GM18870 (cell line): ENCODE data around the gene ISLR.

Source experiments
- ATAC-seq: cut with Tn5 transposase; IDR thresholded peaks from one replicate; pipeline ENCODE4 v1.9.1; 2021; ENCODE audit warnings: moderate library complexity; ENCODE audit not compliant: unreplicated experiment

The ISLR gene, protein sequence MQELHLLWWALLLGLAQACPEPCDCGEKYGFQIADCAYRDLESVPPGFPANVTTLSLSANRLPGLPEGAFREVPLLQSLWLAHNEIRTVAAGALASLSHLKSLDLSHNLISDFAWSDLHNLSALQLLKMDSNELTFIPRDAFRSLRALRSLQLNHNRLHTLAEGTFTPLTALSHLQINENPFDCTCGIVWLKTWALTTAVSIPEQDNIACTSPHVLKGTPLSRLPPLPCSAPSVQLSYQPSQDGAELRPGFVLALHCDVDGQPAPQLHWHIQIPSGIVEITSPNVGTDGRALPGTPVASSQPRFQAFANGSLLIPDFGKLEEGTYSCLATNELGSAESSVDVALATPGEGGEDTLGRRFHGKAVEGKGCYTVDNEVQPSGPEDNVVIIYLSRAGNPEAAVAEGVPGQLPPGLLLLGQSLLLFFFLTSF

DNA sequence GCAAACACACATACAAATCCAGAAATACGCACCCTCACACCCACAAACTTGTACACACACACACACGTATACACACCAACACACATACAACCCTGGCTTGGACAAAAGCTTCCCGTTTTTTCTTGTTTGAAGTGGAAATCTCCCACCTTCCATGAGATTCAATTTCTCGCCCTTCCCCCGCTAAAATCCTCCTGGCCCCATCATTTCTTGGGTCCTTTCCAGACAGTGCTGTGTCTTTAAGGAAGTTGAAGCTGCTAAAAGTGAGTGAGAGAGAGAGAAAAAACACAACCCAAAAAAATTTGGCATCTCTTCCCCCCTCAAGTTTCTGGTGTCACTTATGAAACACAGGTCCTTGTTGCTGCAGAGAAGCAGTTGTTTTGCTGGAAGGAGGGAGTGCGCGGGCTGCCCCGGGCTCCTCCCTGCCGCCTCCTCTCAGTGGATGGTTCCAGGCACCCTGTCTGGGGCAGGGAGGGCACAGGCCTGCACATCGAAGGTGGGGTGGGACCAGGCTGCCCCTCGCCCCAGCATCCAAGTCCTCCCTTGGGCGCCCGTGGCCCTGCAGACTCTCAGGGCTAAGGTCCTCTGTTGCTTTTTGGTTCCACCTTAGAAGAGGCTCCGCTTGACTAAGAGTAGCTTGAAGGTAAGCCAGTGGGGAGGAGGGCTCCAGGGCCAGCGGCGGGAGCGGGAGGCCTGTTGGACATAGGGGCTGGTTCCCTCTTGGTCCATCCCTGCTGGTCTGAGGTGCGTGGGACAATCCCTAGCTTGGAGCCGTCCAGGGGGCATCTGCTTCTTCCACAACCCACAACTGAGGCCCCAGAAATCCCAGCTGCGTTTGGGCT, at the start of gene ISLR:
TSS of gene ISLR (plus strand) at position 331 of the 839 bp plus-strand sequence. CDS start 1,149 bp downstream, outside the sequence.
- no peak for ATAC-seq

DNA sequence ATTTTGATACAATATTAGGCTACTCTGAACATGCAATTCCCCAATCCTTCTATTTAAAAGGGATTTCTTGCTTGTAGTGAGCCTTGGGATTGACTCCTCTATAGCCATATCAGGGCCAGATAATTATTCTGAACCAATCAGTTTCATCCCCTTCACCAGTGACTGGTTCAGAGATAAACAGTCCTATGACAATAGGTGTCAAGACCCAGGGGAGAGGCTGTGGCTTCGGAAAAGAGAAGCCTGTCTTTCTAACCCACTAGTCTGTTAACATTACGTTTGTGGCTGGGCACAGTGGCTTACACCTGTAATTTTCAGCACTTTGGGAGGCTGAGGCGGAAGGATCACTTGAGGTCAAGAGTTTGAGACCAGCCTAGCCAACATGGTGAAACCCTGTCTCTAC, 49.3 kb upstream of the ISLR start:
- no peak for ATAC-seq

DNA sequence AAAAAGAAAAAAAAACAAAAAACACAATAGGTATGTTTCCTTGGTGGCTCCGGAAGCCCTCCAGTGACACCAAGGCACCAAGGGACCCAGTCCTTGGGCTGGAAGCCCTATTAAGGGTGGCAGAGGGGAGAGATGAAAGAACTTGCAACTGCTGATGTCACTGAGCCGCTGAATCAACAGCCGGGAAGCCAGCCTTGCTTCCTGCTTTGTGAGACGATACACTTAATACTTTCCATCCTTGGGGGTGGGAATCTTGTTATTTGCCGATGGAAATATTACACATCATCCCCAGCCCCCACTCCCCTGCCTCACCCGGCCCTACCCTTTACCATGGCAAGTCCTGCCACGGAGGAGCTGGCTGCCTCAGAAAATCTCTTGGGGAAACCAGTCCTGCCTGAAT, 48.8 kb upstream of the ISLR start:
- no peak for ATAC-seq

DNA sequence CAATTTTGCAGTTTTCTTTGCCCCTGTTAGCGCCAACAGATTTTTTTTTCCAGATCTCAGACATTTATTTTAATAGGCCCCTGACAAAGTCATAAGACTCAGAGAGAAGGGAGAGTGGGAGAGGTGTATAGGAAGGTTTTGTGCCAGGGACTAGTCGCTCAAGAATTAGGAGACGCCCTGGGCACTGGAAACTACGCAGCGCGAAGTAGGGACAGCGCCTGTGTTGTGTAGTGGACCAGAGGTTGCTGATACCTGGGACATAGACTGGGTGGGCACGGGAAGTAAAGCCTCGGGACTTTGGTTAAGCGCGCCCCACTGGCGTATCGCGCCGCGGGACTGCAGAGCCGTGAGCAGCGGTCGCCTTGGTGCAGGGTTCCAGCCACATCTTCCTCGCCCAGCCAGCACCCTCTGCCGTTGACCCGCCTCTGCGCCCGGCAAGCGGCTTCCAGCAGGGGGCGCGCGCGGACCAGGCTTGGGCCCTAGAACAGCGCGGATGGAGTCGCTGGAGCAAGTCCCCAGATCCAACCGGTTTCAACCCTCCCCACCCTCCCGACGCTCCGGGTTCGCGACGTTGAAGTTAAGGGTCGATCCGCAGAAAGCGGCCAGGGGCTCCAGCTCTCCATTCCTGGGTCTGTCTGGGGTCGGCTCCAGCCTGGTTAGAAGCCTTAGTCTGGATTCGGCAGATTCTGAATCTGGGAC, 46.1 kb upstream of the ISLR start:
- no peak for ATAC-seq

DNA sequence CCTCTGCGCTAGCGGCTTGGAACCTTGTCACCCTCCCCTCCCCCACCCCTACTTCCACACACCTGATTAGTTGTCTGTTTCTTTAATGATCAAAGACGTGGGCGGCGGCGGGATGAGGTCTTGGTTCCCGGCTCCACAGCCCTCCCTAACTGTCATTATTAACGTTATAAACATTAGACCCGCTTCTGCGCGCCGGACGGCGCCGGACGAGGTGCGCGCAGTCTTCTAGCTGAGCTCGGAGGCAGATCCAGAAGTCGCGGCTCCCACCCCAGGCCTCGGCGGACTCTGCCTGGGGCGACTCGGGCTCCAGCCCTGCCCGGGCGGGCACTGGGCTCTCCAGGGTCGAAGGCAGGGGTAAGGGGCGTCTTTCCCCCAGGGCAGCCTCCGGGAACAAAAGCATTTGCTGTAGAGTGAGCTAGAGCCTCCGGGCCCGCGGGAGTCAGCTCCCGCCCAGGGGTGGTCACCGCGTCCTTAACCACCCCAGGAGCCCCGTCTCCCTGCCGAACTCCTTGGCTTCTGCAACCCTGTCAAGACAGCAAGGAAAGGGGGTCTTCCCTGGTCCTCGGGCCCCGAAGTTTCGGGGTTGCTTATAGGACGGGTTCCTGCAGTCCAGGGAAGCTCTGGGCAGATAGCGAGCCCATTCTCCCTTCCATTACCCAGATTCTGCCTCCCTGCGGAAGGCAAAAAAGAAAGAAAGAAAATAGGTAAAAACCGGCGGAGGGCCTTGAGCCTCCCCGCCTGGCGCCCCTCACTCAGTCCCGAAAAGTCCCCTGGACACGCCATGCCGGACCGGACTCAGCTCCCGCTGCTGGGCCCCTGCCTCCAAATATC, 45.3 kb upstream of the ISLR start:
- no peak for ATAC-seq

DNA sequence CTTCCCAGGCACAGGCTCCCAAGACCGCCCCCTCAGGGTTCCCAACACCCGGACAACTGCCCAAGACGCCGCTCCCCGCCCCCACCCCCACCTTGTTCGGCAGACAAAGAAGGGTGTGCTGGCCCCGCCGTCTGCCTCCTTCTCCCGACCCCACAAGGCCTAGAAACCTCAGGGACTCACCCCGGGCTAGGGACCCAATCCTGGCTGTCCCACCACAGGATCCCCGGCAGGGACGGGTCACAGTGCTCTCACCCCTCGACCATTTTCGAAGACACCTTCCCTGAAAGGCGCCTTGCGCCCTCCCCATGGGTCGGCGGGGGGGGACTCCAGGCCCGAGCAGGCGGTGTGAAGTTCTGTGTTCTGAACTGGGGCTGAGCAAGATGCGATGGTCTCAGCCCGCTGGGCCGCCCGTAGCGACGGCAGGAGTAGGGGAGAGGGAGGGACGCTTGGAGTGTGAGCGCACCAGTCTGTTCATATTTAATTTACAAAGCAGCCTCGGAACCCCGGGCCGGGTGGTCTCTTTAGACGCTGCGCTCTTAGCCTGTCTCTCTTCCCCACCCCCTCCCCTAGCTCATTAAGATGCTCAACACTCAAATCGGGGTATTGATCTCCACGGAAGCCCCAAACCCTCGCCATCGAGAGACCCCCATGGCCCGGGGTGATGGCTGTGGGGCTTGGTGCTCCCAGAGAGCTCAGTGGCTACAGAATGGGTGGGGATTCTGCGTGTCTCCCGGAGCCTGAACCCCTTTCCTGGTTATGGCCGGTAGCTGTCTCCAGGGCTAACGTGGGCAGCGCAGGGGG, 44.5 kb upstream of the ISLR start:
- ATAC-seq, result no peak

DNA sequence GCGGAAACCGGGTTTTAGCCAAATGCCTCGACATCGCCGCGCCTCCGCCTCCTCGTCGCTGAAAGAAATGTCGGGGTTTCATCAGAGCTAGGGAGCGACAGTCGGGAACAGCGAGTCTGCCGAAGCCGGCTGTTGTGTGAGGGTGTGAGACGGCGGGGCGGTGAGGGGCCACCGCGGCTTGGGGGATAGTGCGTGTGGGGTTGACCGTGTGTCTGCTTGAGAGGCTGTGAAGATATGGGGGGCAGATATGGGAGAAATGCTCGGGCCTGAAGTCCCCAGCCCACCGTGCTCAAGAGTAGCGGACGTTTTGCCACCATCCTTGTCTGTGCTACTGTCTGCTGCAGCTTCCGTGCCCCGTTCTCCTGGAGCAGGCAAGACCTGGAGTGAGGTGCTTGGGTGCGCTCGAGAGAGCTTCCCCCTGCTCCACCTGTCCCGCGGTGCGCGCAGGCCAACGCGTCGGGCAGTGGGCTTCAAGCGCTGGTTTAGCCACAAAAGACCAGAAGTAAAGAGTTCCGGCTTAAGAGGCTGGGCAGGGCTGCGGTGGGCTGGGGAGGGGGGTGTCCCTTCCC, 43.8 kb upstream of the ISLR start:
- no peak for ATAC-seq

DNA sequence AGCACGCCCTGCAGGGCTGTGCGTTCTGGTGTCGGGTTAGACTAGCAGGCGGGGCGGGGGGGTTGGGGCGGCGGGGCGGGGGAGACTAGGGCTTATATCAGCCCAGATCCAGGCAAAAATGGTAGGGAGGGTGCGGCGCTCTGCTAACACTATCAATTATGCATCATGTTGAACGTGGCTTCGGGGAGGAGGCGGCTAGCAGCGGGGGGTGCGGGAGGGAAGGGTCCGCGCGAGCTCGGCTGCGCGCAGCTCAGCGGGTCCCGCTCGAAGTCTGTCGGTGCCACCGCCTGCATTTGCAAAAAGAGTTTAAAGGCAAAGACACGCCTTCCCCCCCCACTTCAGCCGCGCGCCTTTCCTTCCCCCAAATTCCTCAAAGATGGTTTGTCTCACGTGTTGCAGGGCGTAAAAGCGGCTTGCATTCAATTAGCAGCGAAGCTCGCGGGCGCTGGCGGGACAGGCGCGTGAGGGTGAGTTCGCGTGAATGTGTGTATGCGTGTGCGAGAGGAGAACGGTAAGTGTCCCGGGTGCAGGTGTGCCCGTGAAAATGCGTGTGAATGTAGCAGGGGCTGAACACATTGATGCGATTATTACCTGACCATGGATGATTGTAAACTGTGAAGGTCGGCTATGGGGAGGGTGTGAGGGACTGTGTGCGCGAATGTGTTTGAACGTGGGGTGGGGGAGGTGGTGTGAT, 43.2 kb upstream of the ISLR start, which contains the start of gene ISLR2:
TSS of gene ISLR2 (plus strand) at position 432 of the 694 bp plus-strand sequence. CDS start 2,169 bp downstream, outside the sequence.
- no peak for ATAC-seq

DNA sequence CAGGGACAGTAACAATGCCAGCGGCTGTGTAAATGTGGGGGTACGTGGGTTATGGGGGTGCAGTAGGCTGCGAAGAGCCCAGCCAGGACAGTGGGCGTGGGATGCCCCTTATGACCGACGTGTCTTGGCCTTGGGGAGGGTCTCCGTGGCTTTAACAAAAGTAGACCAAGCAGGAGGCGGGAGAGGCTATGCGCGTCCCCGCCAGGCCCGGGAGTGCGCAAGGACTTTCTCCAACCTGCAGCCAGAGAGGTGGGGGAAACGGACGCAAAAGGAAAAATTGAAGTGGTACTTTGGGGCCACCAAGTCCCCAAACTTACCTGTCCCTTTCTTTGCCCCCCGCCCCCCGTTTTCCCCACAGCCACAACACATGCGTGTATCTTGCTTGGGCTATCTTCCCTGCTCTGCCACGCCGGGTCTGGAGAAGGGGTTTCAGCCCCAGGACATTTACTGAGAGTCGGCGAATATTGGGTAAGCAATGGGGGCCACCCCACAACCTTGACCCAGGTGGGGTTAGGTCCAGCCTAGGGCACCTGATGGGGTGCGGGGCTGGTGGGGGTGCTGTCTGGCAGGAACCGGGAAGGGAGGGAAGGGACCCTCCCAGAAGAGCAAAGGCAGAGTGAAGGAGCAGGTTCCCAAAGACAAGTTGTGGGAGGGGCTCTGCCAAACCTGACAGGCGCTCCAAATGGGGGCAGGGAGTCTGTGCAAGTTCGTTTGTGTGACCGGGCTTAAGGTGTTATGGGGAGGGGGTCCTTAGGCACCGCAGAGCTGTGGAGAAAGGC, 42.5 kb upstream of the ISLR start:
- no peak for ATAC-seq

DNA sequence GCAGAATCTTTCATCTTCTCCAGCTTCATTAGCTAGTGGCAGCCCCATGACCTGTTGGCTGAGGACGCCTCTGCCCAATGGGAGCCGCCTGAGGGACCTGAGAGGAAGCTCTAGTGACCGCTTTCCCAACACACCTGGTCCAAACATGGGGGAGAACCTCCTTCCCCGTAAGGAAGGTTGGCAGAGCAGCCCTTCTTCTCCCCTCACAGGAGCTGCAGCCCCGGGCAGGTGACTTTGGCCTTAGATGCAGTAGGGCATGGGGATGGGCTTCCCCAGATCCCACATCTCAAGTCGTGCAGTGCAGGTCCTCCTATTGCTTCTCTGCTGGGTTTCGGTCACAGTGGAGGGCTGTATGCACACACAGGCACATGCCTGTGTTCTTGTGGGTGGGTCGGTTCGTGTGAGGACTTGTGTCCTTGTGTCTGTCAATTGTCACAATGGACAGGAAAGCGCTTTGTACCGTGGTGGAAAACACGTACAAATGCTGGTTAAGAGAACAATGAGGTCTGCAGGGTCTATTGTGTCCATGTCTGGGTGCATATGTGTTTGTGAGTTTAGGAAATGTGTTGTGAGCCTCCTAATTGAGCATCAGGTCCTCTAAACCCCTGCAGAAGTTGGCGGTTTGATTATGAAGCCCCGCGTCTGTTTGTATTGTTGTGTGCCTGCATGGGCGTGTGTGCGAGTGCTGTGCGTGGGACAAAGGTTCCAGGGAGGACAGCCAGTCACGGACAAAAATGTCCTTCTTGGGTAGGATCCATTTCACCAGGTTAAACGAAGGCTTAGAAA, 41.7 kb upstream of the ISLR start:
- no peak for ATAC-seq

DNA sequence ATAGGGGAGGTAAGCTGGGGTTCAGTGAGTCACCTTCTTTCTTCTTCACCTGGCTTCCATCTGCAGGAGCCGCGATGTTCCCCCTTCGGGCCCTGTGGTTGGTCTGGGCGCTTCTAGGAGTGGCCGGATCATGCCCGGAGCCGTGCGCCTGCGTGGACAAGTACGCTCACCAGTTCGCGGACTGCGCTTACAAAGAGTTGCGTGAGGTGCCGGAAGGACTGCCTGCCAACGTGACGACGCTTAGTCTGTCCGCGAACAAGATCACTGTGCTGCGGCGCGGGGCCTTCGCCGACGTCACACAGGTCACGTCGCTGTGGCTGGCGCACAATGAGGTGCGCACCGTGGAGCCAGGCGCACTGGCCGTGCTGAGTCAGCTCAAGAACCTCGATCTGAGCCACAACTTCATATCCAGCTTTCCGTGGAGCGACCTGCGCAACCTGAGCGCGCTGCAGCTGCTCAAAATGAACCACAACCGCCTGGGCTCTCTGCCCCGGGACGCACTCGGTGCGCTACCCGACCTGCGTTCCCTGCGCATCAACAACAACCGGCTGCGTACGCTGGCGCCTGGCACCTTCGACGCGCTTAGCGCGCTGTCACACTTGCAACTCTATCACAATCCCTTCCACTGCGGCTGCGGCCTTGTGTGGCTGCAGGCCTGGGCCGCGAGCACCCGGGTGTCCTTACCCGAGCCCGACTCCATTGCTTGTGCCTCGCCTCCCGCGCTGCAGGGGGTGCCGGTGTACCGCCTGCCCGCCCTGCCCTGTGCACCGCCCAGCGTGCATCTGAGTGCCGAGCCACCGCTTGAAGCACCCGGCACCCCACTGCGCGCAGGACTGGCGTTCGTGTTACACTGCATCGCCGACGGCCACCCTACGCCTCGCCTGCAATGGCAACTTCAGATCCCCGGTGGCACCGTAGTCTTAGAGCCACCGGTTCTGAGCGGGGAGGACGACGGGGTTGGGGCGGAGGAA, 40.5 kb upstream of the ISLR start:
- no peak for ATAC-seq

DNA sequence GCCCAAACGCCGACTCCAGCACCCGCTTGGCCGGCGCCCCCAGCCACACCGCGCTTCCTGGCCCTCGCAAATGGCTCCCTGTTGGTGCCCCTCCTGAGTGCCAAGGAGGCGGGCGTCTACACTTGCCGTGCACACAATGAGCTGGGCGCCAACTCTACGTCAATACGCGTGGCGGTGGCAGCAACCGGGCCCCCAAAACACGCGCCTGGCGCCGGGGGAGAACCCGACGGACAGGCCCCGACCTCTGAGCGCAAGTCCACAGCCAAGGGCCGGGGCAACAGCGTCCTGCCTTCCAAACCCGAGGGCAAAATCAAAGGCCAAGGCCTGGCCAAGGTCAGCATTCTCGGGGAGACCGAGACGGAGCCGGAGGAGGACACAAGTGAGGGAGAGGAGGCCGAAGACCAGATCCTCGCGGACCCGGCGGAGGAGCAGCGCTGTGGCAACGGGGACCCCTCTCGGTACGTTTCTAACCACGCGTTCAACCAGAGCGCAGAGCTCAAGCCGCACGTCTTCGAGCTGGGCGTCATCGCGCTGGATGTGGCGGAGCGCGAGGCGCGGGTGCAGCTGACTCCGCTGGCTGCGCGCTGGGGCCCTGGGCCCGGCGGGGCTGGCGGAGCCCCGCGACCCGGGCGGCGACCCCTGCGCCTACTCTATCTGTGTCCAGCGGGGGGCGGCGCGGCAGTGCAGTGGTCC, 39.7 kb upstream of the ISLR start:
- ATAC-seq, result no peak

DNA sequence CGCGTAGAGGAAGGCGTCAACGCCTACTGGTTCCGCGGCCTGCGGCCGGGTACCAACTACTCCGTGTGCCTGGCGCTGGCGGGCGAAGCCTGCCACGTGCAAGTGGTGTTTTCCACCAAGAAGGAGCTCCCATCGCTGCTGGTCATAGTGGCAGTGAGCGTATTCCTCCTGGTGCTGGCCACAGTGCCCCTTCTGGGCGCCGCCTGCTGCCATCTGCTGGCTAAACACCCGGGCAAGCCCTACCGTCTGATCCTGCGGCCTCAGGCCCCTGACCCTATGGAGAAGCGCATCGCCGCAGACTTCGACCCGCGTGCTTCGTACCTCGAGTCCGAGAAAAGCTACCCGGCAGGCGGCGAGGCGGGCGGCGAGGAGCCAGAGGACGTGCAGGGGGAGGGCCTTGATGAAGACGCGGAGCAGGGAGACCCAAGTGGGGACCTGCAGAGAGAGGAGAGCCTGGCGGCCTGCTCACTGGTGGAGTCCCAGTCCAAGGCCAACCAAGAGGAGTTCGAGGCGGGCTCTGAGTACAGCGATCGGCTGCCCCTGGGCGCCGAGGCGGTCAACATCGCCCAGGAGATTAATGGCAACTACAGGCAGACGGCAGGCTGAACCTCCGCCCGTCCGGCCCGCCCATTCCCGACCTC, 39.0 kb upstream of the ISLR start:
- ATAC-seq, result no peak

DNA sequence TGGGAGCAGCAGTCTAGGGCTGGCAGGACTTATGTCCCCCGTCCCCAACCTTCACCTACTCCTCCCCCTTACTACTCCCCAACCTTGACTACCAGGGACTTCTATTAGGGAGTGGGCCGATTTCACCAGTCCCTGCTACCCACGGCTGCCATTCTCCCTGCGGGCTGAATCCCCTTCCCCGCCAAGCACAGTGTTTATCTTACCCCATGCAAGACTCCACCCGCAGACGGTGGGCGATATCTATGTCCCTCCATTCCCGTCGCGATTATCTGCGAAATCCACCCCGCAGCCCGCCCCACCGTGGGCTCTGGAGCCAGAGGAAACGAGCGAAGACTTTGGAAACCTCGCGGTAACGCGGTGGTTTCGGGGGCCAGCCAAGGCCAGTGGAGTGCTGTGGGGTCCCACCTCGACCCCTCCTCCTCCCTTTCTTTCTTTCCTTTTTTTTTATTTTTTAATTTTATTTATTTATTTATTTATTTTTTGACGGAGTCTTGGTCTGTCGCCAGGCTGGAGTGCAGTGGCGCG, 38.4 kb upstream of the ISLR start:
- no peak for ATAC-seq

DNA sequence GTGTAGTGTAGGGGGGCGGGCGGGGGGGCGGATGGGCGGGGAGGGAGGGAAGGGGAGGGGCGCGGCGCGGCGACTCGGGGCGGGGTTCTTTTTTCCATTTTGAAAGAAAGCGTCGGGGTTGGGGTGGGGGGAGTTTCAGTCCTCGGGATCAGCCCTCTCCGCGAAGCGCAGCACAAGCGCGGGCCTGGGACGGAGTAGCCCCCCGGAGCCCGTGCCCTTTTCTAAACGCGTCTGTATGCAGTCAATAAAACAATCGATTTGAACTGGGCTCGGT, 37.0 kb upstream of the ISLR start:
- no peak for ATAC-seq
